Stomach (tissue), 4 donors: Measurements from ENCODE around the gene PNMA1.

Experiments
- EP300 ChIP-seq: sonication (generic); formaldehyde crosslinking; IDR thresholded peaks from one replicate; pipeline ENCODE4 v1.6.1; 2017; ENCODE audit warnings: antibody characterized with exemption
- POLR2A ChIP-seq, 4 donors: fragments of 450-650 bp; IDR thresholded peaks; one replicate each; pipeline ENCODE4 v1.6.1; 2016; ENCODE audit warnings: antibody characterized with exemption in 4 of 4, control low read depth in 2 of 4, mild to moderate bottlenecking in 1 of 4, moderate library complexity in 1 of 4
- POLR2AphosphoS5 ChIP-seq, 3 donors: sonication (generic); formaldehyde crosslinking; IDR thresholded peaks; one replicate each; pipeline ENCODE4 v1.6.1; 2016; ENCODE audit warnings: antibody characterized with exemption in 3 of 3
- TF ChIP-seq, protein P1 (sequence below), 7 experiments: fragments of 450-650 bp in 4 of 7; fragments of 200-600 bp in 3 of 7; sonication (generic) in 3 of 7; IDR thresholded peaks; one replicate each; pipeline ENCODE4 v1.5.1; 2016 to 2019; ENCODE audit warnings: antibody characterized with exemption in 7 of 7, control low read depth in 2 of 7, mild to moderate bottlenecking in 1 of 7

DNA sequence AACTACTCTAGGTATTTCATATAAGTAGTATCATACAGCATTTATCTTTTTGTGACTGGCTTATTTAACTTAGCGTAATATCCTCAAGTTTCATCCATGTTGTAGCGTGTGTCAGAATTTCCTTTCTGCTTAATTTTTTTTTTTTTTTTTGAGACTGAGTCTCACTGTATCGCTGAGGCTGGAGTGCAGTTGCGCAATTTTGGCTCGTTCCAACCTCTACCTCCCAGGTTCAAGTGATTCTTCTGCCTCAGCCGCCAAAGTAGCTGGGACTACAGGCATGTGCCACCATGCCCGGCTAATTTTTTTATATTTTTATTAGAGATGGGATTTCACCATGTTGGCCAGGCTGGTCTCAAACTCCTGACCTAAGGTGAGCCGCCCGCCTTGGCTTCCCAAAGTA, 28.9 kb downstream of the PNMA1 start:
- no peak for TF ChIP-seq POLR2A (IDR thresholded peaks at IDR 0.05)
- TF ChIP-seq POLR2AphosphoS5 (IDR thresholded peaks at IDR 0.05) = no peak
- TF ChIP-seq, protein P1, sequence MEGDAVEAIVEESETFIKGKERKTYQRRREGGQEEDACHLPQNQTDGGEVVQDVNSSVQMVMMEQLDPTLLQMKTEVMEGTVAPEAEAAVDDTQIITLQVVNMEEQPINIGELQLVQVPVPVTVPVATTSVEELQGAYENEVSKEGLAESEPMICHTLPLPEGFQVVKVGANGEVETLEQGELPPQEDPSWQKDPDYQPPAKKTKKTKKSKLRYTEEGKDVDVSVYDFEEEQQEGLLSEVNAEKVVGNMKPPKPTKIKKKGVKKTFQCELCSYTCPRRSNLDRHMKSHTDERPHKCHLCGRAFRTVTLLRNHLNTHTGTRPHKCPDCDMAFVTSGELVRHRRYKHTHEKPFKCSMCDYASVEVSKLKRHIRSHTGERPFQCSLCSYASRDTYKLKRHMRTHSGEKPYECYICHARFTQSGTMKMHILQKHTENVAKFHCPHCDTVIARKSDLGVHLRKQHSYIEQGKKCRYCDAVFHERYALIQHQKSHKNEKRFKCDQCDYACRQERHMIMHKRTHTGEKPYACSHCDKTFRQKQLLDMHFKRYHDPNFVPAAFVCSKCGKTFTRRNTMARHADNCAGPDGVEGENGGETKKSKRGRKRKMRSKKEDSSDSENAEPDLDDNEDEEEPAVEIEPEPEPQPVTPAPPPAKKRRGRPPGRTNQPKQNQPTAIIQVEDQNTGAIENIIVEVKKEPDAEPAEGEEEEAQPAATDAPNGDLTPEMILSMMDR (IDR thresholded peaks at IDR 0.05) = no peak
- no peak for TF ChIP-seq EP300
